NCI-H1694 treated with DMSO at 0.1 percent for 48 hours (cell line): ENCODE data around the gene IQSEC1.

Source experiments
- DNase-seq: peaks from one replicate; lab custom pipeline; 2025; lab: John Stamatoyannopoulos, UW

The IQSEC1 gene

DNA sequence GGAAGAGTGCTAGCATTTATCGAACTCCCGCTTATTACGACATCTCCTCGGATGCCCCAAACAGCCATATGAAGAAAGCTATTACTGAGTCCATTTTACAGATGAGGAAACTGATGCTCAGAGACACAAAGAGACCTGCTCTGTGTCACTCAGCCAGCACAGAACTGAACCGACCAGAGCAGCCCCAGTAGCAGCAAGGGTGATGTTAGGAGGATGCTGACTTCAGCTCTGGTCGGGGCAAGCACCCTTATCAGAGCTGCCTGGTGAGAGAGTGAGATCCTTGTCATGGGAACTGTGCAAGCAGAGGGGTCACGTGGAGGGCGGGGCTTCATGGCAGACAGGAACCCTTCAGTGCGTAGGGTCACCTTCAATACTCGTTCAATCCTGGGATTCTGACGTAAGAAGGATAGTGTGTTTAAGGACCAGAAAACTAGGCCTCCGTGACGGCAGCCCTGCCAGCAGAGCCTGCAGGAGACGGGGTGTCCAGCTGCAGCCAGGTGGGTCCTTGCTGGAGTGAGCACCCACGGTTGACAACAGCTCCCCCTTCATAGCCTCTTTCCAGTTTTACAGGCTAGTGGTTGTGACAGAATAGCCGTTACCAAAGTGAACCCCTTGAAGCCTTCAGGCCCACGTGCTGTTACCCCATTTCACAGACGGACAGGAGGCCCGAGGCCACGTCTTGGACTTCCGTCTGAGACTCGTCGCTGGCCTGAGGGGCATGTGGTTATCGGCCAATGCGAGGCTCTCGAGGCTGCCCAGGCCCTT is 12.0 kb upstream of the IQSEC1 start:
- no peak for DNase-seq

GRCh38 chr3:13083898-13084297 is 10.7 kb upstream of the IQSEC1 start:
- no peak for DNase-seq

GRCh38 chr3:13083254-13083653 is 10.0 kb upstream of the IQSEC1 start:
- DNase-seq = no peak

GRCh38 chr3:13082677-13083076 is 9.4 kb upstream of the IQSEC1 start:
- no peak for DNase-seq

DNA sequence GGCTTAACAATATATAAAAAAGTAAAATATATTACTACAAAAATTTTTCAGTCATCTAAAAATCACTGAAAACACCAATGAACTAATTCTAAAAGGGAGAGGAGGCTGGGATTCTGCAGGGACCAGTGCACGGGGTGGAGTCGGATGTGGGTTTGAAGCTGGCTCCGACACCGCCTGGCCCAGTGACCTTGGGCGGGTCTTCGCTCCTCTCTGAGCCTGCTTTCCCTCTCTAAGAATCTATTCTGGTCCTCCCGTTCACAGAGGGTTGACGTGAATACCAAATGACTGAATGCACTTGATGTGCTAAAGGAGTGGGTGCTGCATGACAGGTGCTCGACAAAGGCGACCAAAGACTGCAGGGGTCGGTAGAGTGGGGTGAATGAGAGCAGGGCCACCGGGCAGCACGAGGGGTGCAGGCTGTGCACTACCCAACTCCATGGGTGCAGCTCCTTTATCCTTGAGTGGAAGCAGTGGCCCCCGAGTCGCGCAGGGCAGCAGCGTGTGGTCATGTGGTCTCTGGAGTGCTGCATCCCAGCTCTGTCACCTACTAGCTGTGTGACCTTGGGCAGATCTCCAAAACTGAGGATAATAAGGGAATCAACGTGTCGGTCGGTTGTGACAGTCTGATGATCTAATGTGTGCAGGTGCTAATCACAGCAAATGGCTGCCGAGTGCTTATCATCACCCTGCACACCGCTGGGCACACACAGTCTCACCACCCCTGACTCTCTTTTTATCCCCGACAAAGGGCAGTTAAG is 8.6 kb upstream of the IQSEC1 start:
- no peak for DNase-seq

DNA sequence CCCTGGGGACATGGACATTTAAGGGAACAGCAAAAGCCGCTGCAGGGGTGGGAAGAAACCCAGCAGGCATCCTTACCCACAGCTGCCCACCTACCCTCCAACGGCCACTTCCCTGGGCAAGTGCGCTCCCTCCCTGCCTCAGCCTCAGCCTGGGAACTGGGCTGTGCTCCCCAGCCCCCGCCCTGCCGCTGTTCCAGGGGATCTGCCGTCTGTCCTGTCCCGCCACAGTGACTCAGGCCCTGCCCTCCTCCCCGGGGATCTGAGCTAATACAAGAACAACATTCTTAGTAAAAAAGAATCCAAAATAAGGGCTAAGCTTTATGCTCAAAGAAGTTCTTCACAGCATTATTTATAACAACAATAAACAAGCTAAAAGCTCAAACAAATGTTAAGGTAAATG is 7.4 kb upstream of the IQSEC1 start:
- no peak for DNase-seq

DNA sequence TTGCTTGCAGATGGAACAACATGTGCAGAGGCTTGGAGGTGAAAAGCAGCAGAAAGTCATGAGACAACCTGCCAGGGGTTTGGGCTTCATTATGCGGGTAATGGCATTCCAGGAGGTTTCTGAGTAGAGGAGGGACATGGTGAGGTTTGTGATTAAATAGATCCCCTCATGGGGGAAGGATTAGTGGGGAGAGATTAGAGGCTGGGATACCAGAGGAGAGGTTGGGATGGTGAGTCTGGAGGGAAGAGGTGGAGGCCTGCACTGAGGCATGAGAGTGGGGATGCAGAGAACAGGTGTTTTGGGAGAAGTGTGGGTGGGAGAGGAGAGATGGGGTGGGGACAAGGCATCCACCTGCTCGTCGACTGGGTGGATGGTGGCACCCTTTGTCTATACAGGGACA is 6.8 kb upstream of the IQSEC1 start:
- DNase-seq = no peak

GRCh38 chr3:13079510-13079909 is 6.3 kb upstream of the IQSEC1 start:
- DNase-seq = no peak

DNA sequence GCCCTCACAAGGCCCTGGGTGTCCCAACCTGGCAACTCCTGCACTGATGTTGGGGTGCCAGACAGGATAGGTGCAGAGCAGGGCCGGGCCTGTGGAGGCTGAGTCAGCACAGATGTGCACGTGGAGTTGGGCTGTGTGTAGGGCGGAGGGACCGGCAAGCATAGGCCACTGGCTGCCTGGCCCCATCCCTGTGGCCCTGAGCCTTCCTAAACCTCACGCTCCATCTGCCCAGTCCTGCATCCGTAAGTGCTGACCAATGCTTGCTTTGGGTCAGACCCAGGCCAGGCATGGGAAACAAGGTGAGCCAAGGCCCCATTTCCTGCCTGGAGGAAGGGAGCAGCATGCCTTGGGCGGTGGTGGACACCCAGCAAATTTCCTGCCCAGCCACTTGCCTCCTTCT is 5.8 kb upstream of the IQSEC1 start:
- DNase-seq = no peak

DNA sequence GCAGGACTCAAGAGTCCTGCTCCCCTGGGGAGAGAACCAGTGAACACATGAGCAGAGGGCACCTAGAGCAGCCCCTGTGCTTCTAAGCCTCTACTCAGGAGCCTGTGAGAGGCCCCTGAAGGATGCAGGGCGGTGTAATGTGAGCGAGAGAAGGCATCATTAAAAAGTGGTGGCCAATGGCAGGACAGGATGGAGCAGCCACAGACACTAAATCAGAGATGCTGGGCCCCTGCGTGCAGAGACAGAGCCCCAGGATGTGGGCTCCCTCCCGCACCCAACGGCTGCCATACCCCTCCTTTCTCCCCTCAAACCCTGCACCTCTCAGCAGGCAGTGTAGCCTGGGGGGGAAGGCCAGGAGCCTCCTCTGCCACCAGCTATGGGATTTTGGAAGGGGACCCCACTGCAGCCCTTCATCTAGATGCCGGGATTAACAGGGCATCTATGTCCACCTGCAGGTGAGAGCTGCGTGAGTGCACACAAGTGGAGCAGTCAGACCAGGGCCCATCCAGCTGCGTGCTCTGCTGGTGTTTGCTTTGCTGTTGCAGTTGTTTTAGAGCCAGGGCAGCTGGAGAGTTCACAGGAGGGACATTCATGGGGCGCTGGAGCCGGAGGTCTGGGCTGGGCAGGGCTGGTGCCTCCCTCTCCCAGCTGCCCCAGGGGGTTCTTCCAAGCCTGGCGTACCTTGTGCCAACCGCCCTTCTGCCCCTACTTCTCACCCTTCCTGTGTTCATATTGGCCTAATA is 5.1 kb upstream of the IQSEC1 start:
- no peak for DNase-seq

GRCh38 chr3:13077431-13078162 is 4.4 kb upstream of the IQSEC1 start:
- no peak for DNase-seq

DNA sequence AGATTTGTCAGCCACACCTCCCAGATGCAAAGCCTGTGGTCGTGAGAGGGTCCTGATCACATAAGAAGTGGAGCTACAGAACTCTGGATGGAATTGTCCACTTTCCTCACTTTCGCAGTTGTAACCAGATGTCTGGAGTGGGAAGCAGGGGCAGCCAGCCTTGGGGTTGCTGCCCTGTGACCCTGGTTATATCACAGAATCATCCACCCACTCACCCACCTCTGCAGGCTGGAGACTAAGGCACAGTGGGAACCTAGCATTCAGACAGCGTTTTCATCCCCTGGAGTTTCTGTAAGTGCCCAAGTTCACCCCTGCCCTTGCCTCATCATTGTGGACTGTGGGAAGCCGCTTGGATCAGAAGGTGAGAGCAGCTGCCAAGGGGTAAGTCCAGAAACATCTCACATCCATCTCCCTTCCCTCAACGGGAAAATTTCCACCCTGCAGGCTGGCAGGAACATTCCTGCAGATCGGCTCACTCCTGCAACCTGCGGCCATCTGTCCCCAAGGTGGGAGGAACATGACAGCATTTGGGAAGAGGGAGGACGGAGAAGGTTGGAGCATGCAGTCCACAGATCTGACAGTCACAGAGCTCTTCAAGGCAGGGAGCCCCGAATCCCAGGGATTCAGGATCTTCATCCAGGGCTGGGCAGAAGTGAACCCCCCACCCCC is 2.9 kb upstream of the IQSEC1 start:
- DNase-seq = no peak

- no peak for DNase-seq
These were observed 2.1 kb upstream of the IQSEC1 start for GRCh38 chr3:13075318-13075717.

GRCh38 chr3:13074006-13074375 is 762 bp upstream of the IQSEC1 start:
- DNase-seq = no peak

DNA sequence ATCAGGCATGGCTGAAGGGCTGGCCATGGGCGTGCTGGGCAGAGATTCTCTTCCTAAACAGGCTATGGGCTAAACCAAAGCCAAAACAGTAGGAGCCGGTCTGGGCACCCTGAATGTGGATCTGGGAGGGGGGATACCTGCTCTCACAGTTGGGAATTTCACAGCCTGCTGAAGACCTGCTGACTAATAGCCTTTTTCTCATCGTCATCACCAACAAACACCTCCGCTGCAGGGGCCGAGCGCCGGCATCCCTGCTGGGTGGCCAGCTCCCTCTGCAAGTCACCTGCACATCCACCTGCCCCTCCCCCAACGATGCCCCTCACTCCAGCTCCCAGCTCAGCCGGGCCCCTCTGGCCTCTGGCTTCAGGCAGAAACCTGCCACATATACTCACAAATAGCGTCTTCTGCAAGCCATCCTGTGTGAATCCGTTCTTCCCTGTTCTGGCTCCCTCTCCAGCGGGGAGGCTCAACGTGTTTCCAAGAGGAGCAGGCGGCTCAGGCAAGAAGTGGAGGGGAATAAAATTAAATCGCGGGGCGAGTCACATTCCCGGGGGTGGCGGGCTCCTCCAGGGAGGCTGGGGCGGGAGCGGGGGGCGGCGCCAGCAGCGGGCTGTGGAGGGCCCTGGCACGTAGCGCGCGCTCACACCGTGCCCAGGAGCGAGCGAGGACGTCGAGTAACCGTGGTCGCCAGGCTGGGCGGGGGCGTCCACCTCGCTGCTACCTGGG is 466 bp downstream of the IQSEC1 start:
- DNase-seq = no peak

GRCh38 chr3:13072239-13072599 is 1.0 kb downstream of the IQSEC1 start:
- no peak for DNase-seq

DNA sequence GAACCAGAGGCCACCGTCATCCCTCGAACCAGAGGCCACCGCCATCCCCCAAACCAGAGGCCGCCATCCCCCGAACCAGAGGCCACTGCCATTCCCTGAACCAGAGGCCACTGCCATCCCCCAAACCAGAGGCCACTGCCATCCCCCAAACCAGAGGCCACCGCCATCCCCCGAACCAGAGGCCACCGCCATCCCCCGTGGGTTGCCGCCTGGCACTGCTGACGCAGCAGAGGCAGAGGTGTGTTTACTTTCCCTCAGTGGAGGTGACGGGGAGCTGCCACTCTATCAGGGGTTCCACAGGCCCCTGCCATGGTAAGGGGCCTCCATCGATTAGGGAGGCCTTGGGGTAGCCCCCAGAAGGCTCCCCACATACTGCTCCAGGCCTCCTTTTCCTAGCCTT is 1.5 kb downstream of the IQSEC1 start:
- no peak for DNase-seq

DNA sequence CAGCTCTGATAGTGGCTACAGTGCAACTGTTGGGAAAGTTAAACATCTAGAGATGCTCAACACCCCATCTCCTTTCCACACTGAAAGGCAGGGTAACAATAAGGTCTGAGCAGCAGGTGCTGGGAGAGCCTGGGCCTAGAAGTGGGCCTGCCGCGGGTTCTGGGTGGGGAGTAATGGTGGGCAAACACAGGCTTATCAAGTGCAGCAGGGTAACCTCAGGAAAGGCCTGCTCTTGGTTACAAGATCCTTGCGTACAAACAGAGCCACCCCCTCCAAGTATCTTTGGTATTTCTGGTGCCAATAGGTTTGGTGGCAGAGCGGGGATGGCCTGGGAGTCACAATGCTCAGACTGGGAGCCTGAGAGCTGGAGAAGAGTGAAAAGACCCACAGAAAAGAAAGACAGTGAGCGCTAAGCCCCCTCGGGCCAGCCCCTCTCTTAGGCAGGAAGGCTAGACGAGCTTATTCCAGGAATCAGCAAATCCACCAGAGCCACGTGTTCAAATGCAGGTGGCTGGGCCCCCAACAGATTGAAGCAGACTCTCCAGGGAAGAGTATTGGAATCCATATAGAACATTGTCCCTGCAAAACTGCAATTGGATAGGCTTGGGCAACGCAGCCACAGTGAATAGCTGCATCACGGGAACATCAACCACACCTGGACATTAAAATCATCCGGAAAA is 2.7 kb downstream of the IQSEC1 start:
- DNase-seq = no peak

GRCh38 chr3:13069495-13069894 is 3.7 kb downstream of the IQSEC1 start:
- no peak for DNase-seq

DNA sequence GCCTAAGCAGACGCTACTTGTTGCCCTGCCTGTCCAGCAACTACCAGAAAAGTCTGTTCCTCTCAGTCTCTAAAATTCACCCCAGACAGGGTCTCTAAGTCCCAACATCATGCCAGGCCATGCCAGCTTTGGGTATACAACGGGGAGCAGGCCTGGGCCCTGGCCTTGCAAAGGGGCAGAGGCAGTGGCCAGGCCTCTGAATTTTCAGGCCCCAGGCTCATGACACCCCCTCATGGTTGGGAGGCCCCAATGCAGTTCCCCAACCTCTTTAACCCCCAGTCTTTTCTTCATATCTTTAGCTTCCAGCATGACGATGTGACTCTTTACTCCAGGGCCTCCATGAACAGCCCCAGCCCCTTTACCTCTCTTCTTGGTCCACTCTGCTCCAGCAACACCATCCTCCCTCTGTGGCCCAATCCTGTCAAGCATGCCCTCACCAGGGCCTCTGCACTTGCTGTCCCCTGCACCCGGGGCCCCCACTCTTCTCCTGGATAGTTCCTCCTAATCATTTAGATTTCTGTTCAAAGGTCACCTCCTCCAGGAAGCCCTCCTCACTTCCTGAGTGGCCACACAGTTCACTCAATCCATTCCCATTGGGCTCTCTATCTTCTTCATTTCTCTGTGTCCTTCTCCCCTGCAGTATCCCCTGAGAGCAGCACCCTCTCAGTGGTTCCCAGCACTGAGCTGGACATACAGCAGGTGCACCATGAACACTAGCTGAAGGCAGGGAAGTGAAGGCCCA is 4.8 kb downstream of the IQSEC1 start:
- DNase-seq = no peak
